Measurements from ENCODE around the gene ATXN7L1.

The ATXN7L1 gene

DNA sequence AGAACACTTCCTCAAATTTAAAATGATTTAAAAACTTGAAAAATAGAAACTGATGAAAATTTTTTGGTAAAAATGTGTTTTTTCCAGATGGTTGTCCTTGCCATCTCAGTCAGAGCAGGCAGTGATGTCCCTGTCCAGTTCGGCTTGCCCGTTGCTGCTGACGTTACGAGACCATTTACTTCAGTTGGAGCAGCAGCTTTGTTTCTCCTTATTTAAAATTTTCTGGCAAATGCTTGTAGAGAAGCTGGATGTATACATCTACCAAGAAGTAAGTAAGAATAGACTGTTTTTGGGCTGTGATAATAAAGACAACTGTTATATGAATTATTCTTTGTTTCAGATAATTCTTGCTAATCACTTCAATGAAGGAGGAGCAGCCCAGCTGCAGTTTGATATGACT lies 311.2 kb downstream of the ATXN7L1 start:
- DNase-seq: no peak

DNA sequence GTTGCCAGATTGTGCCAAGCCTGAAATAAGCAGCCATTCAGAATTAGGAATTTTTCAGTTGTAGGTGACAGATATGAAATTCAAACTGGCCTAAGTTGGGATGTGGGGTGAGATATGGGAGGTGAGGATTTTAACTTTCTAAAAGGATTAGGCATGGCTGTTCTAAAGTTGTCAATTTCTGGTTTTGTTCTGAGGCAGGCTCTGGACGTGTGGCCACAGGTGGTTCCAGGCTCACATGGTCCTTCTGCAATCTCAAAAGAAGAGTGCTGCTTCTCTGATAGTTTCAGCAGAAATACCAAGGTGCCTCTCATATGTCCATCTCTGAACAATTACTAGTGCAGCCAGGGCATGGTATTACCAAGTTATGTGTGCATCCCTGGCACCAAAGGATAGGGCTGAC lies 316.5 kb downstream of the ATXN7L1 start:
- DNase-seq: no peak

Measured in stimulated activated CD4-positive, alpha-beta T cell treated with anti-CD3 and anti-CD28 coated beads, Interleukin-2, amount 100 ng/mL, for 24 hours (primary cell).